Naive thymus-derived CD4-positive, alpha-beta T cell (primary cell): ENCODE results near the gene RABL6. TPM values are rescaled to one million over a fixed set of nuclear protein-coding genes. Genes with fewer than 3 reads are reported as not detected.

Experiments
- ATAC-seq: fragments of 150-1000 bp; cut with Tn5 transposase; 2 replicates; pipeline ENCODE4 v1.10.0; 2021; ENCODE audit warnings: mild to moderate bottlenecking, moderate library complexity
- CTCF ChIA-PET: fragments of 350-600 bp; sonication (Branson Sonifier 250); formaldehyde crosslinking; loops from one replicate; lab custom pipeline; 2021; ENCODE audit warnings: antibody characterized with exemption; lab: Charles Lee
- POLR2A ChIA-PET: fragments of 350-600 bp; sonication (Branson Sonifier 250); formaldehyde crosslinking; loops from one replicate; lab custom pipeline; 2021; ENCODE audit warnings: antibody characterized with exemption, inconsistent platforms; lab: Charles Lee
- DNase-seq, 9 donors: peaks; one replicate each; pipeline versions ENCODE4 v3.0.0 to v3.0.0-alpha.2; 2020 to 2022; ENCODE audit warnings: mixed read lengths in 1 of 9
- H3K27ac ChIP-seq: one replicate; pipeline ENCODE4 v1.7.0; 2013; ENCODE audit warnings: mild to moderate bottlenecking, low read depth, low read length, moderate library complexity
- H3K27me3 ChIP-seq, 2 donors: one replicate each; pipeline ENCODE4 v1.7.0; 2013; ENCODE audit warnings: low read length in 2 of 2, mild to moderate bottlenecking in 2 of 2, moderate library complexity in 2 of 2; ENCODE audit not compliant: control insufficient read depth in 2 of 2, insufficient read depth in 2 of 2
- H3K36me3 ChIP-seq, 3 experiments: 1 replicate in 2 of 3; 2 replicates in 1 of 3; pipeline ENCODE4 v1.7.0; 2013; ENCODE audit warnings: low read length in 3 of 3, mild to moderate bottlenecking in 3 of 3, moderate library complexity in 1 of 3; ENCODE audit not compliant: insufficient read depth in 3 of 3, control insufficient read depth in 2 of 3
- H3K4me1 ChIP-seq, 2 donors: one replicate each; pipeline ENCODE4 v1.7.0; 2013; ENCODE audit warnings: low read length in 2 of 2, mild to moderate bottlenecking in 2 of 2, moderate library complexity in 1 of 2; ENCODE audit not compliant: control insufficient read depth in 2 of 2, insufficient read depth in 2 of 2
- H3K4me3 ChIP-seq: 2 replicates; pipeline ENCODE4 v1.7.0; 2013; ENCODE audit warnings: mild to moderate bottlenecking, low read length
- H3K9me3 ChIP-seq, 3 experiments: 1 replicate in 2 of 3; 2 replicates in 1 of 3; pipeline ENCODE4 v1.7.0; 2013; ENCODE audit warnings: low read length in 3 of 3; ENCODE audit not compliant: control insufficient read depth in 2 of 3
- H3K27ac Mint-ChIP-seq, 9 donors: one replicate each; pipeline ENCODE4 v1.8.0; 2020 to 2022; ENCODE audit warnings: mixed read lengths in 9 of 9, mild to moderate bottlenecking in 8 of 9, moderate library complexity in 5 of 9, inconsistent platforms in 2 of 9
- H3K27me3 Mint-ChIP-seq, 5 donors: one replicate each; pipeline ENCODE4 v1.8.0; 2021 to 2022; ENCODE audit warnings: mixed read lengths in 5 of 5, mild to moderate bottlenecking in 1 of 5
- H3K36me3 Mint-ChIP-seq, 5 donors: one replicate each; pipeline ENCODE4 v1.8.0; 2020 to 2022; ENCODE audit warnings: mixed read lengths in 5 of 5, mild to moderate bottlenecking in 3 of 5, inconsistent platforms in 1 of 5
- H3K4me1 Mint-ChIP-seq, 7 donors: one replicate each; pipeline ENCODE4 v1.8.0; 2020 to 2022; ENCODE audit warnings: mixed read lengths in 7 of 7, mild to moderate bottlenecking in 3 of 7, inconsistent platforms in 1 of 7
- H3K4me3 Mint-ChIP-seq, 10 donors: one replicate each; pipeline ENCODE4 v1.8.0; 2020 to 2022; ENCODE audit warnings: mild to moderate bottlenecking in 10 of 10, mixed read lengths in 10 of 10, moderate library complexity in 6 of 10, inconsistent platforms in 2 of 10
- H3K9me3 Mint-ChIP-seq, 11 donors: one replicate each; pipeline ENCODE4 v1.8.0; 2020 to 2022; ENCODE audit warnings: mixed read lengths in 11 of 11, mild to moderate bottlenecking in 4 of 11, inconsistent platforms in 1 of 11, moderate library complexity in 1 of 11
- intact Hi-C, 2 donors: fragments of 100-400 bp; cut with micrococcal nuclease; formaldehyde crosslinking; loops; one replicate each; pipeline ENCODE4 v1.15.1; 2023
- polyA plus RNA-seq, 2 donors: library from polyadenylated mRNA; unstranded; fragments of 300-500 nt; fragmentation: Illumina TruSeq; gene quantifications; one replicate each; pipeline ENCODE4 v1.2.3, GENCODE V29; 2021
- total RNA-seq, 6 experiments: library from RNA in 5 of 6; stranded (reverse) in 5 of 6; gene quantifications; 1 replicate in 5 of 6; 2 replicates in 1 of 6; pipeline ENCODE4 v1.2.3 and lab custom pipeline; 2021 to 2026

The RABL6 gene
- total and polyA plus RNA-seq, 7 experiments from 2014 or later, result 9.4 to 100 (median 60.7) TPM

- ChIA-PET POLR2A (interaction anchor here (0.7 to 4.7 kb wide), 4 partner anchors 14 to 262 kb away, joined by 3 to 38 read pairs (median 4); partner anchors contain the start of genes TMEM141 and TRAF2), CTCF (interaction anchor here (1.7 kb wide), 1 partner anchor 13 kb away, joined by 9 read pairs; no protein-coding TSS in a partner anchor)
- intact Hi-C loops, result loop anchor here (2.0 to 5.0 kb wide), 3 partner anchors 61 to 136 kb away; partner anchors contain the start of genes EDF1 (in 1 of the 2), FBXW5 (in 1 of the 2) and TRAF2 (in 1 of the 2)
- Histone ChIP-seq H3K4me3 (no peak overlapping the region), H3K27me3 (no peaks in the 10 kb centered on the region), H3K9me3 (no peaks in the 10 kb centered on the region), H3K4me1 (peaks cover 20 to 31% of the 10 kb centered on the region in 2 donors), H3K36me3 (peaks cover 0 to 7% (median 0%) of the 10 kb centered on the region in 3 experiments), H3K27ac (no peak overlapping the region)
- Mint-ChIP-seq H3K4me1 (peaks cover 22 to 46% (median 32%) of the 10 kb centered on the region in 7 donors), H3K27ac (peak overlapping the region in 4 of 9 donors; percentile 51 to 94 (median 77)), H3K9me3 (no peaks in the 10 kb centered on the region), H3K4me3 (peak overlapping the region; percentile 78 to 92 (median 90)), H3K27me3 (peaks cover 0 to 13% (median 0%) of the 10 kb centered on the region in 5 donors), H3K36me3 (peaks cover 0 to 10% (median 3%) of the 10 kb centered on the region in 5 donors)
- ATAC-seq, result no peak
- peak in 1 of 9 donors; percentile 19 for DNase-seq
Observed at GRCh38 chr9:136806067-136806466, 1.7 kb upstream of the RABL6 start.

- Mint-ChIP-seq H3K36me3 (peaks cover 0 to 10% (median 3%) of the 10 kb centered on the region in 5 donors), H3K4me1 (peaks cover 21 to 46% (median 28%) of the 10 kb centered on the region in 7 donors), H3K4me3 (peak overlapping the region; percentile 78 to 92 (median 90)), H3K27me3 (peaks cover 0 to 8% (median 0%) of the 10 kb centered on the region in 5 donors), H3K27ac (peak overlapping the region; percentile 76 to 94 (median 85)), H3K9me3 (no peaks in the 10 kb centered on the region)
- ATAC-seq (no peak), DNase-seq (peak in 1 of 9 donors; percentile 24)
- no peaks in the 10 kb centered on the region for H3K27me3 ChIP-seq
- H3K27ac ChIP-seq, result peak overlapping the region; percentile 94
- ChIA-PET CTCF (interaction anchor here (0.7 to 1.7 kb wide), 4 partner anchors 10 to 242 kb away, joined by 3 to 9 read pairs (median 4); no protein-coding TSS in a partner anchor), POLR2A (interaction anchor here (0.7 to 4.7 kb wide), 10 partner anchors 8 to 394 kb away, joined by 3 to 38 read pairs (median 3); partner anchors contain the start of genes FBXW5, TMEM141 and TPRN)
- peaks cover 20 to 32% of the 10 kb centered on the region in 2 donors for H3K4me1 ChIP-seq
- H3K9me3 ChIP-seq, result no peaks in the 10 kb centered on the region
- peaks cover 0 to 7% (median 0%) of the 10 kb centered on the region in 3 experiments for H3K36me3 ChIP-seq
- intact Hi-C loops, result loop anchor here (1.0 to 5.0 kb wide), 6 partner anchors 7 to 138 kb away; partner anchors contain the start of genes FBXW5 (in 2 of the 2), TMEM141 (in 2 of the 2), EDF1 (in 1 of the 2) and TRAF2 (in 1 of the 2)
- H3K4me3 ChIP-seq, result peak overlapping the region; percentile 69
Observed at GRCh38 chr9:136806631-136807201, 1.0 kb upstream of the RABL6 start.

- ChIA-PET POLR2A (interaction anchor here (0.7 to 4.7 kb wide), 12 partner anchors 9 to 392 kb away, joined by 3 to 38 read pairs (median 3); partner anchors contain the start of genes FBXW5, MAN1B1, TMEM141 and TPRN), CTCF (interaction anchor here (0.6 to 1.3 kb wide), 4 partner anchors 15 to 448 kb away, joined by 3 to 4 read pairs (median 3); no protein-coding TSS in a partner anchor)
- no peaks in the 10 kb centered on the region for H3K9me3 Mint-ChIP-seq
- no peaks in the 10 kb centered on the region for H3K27me3 Mint-ChIP-seq
- Histone ChIP-seq H3K36me3 (peaks cover 0 to 7% (median 0%) of the 10 kb centered on the region in 3 experiments), H3K9me3 (no peaks in the 10 kb centered on the region), H3K4me3 (peak overlapping the region; percentile 40), H3K27me3 (no peaks in the 10 kb centered on the region), H3K4me1 (peaks cover 20 to 32% of the 10 kb centered on the region in 2 donors), H3K27ac (peak overlapping the region; percentile 71)
- H3K36me3 Mint-ChIP-seq, result peaks cover 0 to 15% (median 10%) of the 10 kb centered on the region in 5 donors
- H3K4me3 Mint-ChIP-seq, result peak overlapping the region; percentile 78 to 91 (median 83)
- peak overlapping the region; percentile 40 to 90 (median 68) for H3K27ac Mint-ChIP-seq
- ATAC-seq, result peak; percentile 55
- peak in 8 of 9 donors; percentile 43 to 62 (median 48) for DNase-seq
- peaks cover 29 to 59% (median 41%) of the 10 kb centered on the region in 7 donors for H3K4me1 Mint-ChIP-seq
- intact Hi-C loops, result loop anchor here in 1 of 2 donors (5.0 kb wide), 1 partner anchor 134 kb away; the partner anchor contains the start of gene FBXW5
Observed at GRCh38 chr9:136808075-136808805, 492 bp downstream of the RABL6 start.

- Histone ChIP-seq H3K4me1 (peaks cover 20 to 32% of the 10 kb centered on the region in 2 donors), H3K27me3 (no peaks in the 10 kb centered on the region), H3K9me3 (no peaks in the 10 kb centered on the region), H3K4me3 (peak overlapping the region; percentile 40), H3K36me3 (peaks cover 0 to 7% (median 0%) of the 10 kb centered on the region in 3 experiments), H3K27ac (peak overlapping the region; percentile 71)
- H3K36me3 Mint-ChIP-seq, result peaks cover 0 to 15% (median 12%) of the 10 kb centered on the region in 5 donors
- POLR2A ChIA-PET, result interaction anchor here (0.6 to 4.7 kb wide), 7 partner anchors 9 to 278 kb away, joined by 3 to 38 read pairs (median 3); partner anchors contain the start of genes MAN1B1 and TMEM141
- intact Hi-C loops, result loop anchor here in 1 of 2 donors (5.0 kb wide), 1 partner anchor 134 kb away; the partner anchor contains the start of gene FBXW5
- peak overlapping the region; percentile 78 to 91 (median 83) for H3K4me3 Mint-ChIP-seq
- H3K27me3 Mint-ChIP-seq, result no peaks in the 10 kb centered on the region
- CTCF ChIA-PET, result interaction anchor here (0.9 kb wide), 1 partner anchor 21 kb away, joined by 3 read pairs; no protein-coding TSS in a partner anchor
- H3K27ac Mint-ChIP-seq, result peak overlapping the region; percentile 40 to 90 (median 68)
- H3K4me1 Mint-ChIP-seq, result peaks cover 33 to 60% (median 46%) of the 10 kb centered on the region in 7 donors
- ATAC-seq (no peak), DNase-seq (no peak)
- H3K9me3 Mint-ChIP-seq, result no peaks in the 10 kb centered on the region
Observed at GRCh38 chr9:136808806-136809158, 1.0 kb downstream of the RABL6 start.

- no peaks in the 10 kb centered on the region for H3K9me3 Mint-ChIP-seq
- H3K27me3 Mint-ChIP-seq, result no peaks in the 10 kb centered on the region
- Histone ChIP-seq H3K27ac (no peak overlapping the region), H3K4me1 (peaks cover under 1 to 8% of the 10 kb centered on the region in 2 donors), H3K4me3 (no peak overlapping the region), H3K27me3 (no peaks in the 10 kb centered on the region), H3K9me3 (no peaks in the 10 kb centered on the region), H3K36me3 (no peaks in the 10 kb centered on the region)
- POLR2A ChIA-PET, result interaction anchor here (0.6 to 0.8 kb wide), 2 partner anchors 232 to 396 kb away, joined by 3 read pairs; no protein-coding TSS in a partner anchor
- intact Hi-C loops, result no loop called here
- CTCF ChIA-PET, result no interaction called here
- peak overlapping the region in 1 of 9 donors; percentile 34 for H3K27ac Mint-ChIP-seq
- peak overlapping the region in 2 of 10 donors; percentile 1 to 46 for H3K4me3 Mint-ChIP-seq
- DNase-seq (no peak), ATAC-seq (no peak)
- peaks cover 13 to 23% (median 21%) of the 10 kb centered on the region in 5 donors for H3K36me3 Mint-ChIP-seq
- peaks cover 33 to 49% (median 42%) of the 10 kb centered on the region in 7 donors for H3K4me1 Mint-ChIP-seq
Observed at GRCh38 chr9:136814725-136815421, 7.1 kb downstream of the RABL6 start.
